NCI-H1694 (cell line): ENCODE results near the gene ASXL3.

Experiments
- DNase-seq: peaks from one replicate; lab custom pipeline; 2025; lab: John Stamatoyannopoulos, UW

ASXL3 gene

DNA sequence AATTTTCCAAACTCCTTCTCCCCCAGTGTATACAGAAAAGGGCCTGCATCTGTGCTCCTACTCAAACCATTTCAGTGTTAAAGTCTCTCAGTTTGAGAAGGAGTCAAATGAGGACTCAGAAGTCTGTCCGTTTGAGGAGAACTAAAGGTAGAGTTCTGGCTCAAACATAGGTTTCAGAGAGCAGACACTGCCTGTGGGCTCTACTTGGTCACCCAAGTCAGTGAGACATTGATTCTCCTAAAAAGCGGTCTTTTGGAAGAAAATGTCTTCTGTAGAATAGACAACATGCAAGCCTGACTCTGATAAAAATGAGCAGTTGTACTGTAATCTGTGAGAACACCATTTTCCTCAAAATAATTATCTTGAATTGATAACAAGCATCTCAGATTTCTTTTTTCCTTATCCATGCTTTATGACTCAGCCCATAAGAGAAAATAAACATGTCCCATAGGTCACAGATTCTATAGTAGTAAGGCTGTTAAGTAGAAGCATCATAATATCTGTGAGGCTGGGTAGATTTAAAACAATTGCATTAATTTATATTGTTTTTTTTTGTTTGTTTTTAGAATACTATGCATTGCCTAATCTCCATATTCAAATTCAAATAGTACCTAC lies 82.8 kb downstream of the ASXL3 start:
- no peak for DNase-seq

DNA sequence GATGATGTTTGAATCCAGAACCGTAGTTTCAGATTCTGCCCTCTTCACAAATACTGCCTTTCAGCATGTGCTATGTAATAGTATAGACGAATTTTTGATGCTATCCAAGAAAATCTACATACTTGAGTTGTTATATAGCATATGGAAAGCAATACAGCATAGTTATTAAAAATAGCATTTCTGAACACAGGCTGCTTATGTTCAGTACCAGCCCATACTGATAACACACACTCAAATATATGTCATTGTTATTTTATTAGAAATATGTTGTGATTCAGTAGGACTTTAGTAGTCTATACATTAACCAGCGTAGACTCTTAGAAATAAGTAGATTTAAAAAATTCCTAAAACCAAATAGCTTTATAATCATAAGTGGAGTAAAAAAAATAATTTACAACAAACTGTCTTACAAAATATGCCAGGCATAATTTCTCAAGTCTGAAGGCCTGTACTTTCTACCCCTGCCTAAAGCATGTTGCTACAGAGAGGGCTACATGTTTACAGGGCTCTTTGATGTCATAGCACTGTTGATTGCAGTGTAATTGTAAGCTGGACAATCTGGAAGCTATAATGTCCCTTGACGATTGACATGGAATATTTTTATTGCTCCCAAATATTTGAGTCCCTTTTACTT lies 86.3 kb downstream of the ASXL3 start:
- DNase-seq: no peak

DNA sequence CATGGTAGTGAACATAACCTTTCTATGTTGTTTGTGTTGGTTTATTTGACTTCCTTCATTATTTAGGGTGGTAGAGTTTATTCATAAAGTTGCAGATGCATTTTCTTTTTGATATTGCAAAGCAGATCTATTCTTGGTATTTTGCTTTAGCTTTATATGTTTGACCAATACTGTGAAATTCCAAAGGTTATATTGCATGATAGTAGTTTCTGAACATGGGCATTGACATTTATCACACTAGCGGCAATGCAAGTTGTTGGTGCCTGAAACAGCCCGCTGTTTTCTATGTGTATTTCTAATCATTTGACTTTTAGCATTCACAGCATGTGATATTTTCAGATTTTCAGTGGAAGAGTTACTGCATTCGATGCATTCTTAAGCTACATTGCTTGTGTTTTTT lies 87.2 kb downstream of the ASXL3 start:
- DNase-seq: no peak

DNA sequence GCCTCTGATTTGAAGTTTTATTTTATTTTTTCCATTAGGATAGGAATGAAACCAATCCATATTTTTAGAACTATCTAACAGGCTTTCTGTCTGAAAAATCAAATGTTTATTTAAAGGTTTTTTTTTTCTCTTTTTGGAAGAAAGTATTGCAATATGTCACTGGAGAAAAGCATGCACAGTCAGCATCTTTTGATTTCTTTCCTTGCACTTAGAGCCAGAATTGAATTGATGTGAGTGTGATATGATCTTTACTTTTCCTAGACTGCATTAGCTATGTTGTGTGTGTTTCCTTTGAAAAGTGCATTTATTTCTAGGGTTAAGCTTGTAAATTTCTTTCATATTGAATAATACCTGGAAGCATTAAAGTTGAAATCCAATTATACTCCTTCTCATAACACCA lies 87.6 kb downstream of the ASXL3 start:
- no peak for DNase-seq

DNA sequence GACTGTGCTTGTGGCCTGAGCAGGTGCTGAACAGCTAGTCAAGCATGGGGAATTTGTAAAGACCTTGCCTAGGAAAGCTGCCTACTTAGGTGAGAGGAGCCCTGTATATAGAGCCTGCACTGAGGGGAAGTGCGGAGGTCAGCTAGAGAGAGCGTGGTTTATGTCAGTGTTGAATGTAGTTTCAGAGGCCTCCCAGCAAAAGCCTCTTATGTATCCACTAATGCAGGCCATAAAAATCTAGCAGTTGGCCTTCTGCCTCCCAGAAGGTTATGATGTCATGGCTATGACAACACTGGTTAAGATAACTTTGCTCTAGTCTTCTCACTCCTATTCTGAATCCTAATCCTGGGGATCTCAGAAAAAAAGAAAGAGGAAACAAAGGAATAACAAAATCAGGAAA lies 88.9 kb downstream of the ASXL3 start:
- no peak for DNase-seq

DNA sequence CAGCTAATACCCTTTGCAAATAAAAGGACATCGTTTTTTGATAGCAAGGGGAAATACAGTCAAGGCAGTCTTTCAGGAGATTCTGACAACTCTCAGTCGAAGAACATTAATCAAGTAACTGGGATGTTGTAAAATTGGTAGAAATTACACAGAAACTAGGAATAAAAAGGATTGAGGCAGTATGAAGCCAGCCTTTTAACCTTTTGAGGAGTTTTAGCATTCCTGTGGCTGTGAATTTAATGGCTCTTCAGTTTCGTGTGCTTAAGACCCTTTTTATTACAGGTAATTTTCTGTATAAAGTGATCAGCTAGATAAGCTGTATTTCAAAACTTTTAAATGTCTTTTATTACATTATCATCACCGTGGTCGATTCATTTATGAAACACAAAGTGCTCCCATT lies 91.6 kb downstream of the ASXL3 start:
- no peak for DNase-seq

DNA sequence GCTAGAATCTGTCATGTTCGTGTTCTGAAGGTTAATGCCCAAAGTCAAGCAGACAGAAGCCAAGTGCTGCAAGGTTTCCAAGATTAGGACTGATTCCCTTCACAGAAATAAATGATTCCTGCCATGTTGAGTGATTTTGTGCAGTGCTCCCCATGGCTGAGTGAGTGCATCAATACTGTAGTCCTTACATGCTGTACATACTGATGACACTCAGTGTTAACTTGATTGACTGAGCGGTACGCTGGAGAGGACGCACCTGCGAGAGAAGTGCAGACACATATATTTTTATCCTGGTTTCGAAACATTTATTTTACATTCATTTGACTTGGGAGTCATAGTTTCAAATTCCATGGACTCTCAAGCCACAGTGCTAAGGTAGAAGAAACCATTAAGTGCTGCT lies 92.0 kb downstream of the ASXL3 start:
- DNase-seq: no peak

DNA sequence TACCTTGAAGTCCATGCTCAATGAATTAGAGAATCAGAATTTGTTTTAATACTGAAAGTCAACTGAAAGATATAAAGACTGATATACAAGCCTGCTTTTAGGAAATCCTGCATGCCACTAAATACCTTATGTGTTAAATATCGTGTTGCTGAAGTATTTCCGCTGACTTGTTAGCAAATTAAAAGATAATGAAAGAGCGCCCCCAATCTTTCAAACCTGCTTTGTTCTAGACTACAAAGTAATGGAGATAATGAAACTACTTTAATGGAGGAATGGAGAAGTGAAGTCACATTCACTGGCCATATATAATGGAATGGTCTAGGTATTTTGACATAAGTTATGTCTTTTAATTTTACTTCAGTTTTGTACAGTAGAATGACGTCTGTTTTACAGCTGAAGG lies 95.7 kb downstream of the ASXL3 start:
- no peak for DNase-seq

DNA sequence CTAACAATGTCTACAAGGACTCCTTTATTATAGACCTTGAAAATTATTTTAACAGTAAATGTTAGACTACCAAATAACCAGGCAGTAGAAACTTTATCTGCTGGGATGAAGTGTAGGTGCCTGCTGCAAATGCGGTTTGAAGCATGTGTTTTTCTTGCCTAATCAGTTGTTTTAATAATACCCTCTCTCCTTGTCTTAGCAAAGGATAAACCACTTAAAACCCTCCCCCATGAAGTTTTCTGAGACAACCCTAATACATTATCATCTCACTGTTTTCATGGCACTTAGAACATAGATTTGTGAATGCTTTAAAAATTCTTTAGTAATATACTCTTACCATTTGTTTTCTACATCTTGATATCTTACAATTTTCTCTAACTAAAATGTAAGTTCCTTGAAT lies 98.6 kb downstream of the ASXL3 start:
- no peak for DNase-seq

DNA sequence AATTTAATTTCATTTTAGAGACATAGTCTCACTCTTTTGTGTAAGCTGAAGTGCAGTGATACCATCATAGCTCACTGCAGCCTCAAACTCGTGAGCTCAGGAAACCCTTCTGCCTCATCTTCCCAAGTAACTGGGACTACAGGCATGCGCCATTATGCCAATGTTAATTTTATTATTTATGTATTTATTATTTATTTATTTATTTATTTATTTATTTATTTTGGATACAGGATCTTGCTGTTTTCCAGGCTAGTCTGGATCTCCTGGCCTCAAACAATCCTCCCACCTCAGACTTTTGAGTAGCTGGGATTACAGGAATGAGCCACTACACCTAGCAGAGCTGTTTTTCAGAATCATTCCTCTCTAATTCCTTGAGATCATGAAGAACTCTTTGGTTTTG lies 99.9 kb downstream of the ASXL3 start:
- no peak for DNase-seq

DNA sequence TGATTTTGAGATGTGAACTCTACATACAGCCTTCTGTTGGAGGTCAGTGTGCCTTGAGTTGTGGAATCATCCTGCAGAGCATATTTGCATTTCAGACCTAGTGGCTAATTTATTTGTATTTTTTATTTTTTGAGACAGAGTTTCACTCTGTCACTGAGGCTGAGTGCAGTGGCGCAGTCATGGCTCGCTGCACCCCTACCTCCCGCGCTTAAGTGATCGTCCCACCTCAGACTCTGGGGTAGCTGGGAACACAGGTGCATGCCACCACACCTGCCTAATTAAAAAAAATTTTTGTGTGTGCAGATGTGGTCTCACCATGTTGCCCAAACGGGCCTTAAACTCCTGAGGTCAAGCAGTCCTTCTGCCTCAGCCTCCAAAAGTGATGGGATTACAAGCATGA lies 104.4 kb downstream of the ASXL3 start:
- DNase-seq: no peak

DNA sequence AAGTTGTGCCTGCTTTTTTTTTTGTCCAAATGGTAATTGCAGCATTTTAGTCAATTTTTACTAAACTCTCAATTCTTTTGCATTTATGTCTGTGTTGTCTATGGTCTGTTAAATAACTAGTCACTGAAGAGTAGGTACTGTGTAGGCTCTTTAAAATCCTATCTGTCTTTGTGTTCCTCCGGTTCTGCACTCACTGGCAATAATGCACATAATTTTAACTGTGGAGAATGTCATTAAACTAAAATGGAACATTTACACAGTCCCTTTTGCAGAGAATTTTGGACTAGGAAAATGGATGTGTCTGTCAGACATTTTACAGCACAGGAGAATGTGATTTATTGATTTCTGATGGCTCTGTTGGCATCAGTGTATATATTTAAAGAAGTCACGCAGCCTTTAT lies 116.6 kb downstream of the ASXL3 start:
- no peak for DNase-seq

DNA sequence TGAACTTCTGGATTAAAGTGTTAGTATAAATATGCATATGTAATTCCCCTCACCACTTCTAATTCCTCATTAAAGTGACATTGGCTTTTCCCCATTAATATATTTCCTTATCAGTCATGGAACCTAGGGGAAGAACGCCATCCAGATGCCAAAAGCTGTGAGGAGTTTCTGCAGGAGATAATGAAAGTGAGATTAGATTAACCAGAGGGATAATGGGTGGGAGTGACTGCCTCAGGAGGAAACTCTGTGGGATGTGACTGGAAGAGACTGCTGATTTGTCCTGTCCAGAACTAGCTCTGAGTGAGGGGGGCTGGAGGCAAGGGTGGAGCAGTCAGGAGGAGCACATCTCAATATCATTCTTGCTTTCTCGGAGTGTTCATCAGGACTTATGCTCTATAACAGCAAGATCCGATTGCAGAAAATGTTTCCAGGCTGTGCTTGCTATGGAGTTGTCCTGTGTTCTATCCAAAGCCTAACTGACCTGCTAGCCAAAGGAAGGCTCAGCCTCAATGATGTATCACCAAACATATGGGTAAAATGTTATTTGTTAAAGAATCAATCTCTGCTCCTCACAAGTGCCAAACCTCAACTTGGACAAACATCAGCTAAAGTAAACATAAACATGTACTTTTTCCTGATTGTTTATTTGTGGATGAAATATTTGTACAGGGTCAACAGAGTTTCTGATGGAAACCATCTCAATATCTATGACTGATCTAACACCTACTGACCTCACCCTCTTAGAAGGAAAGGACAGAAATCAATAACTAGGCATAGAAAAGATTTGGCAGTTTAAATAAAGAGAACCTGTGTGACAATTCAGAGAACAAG lies 118.5 kb downstream of the ASXL3 start:
- DNase-seq: no peak

DNA sequence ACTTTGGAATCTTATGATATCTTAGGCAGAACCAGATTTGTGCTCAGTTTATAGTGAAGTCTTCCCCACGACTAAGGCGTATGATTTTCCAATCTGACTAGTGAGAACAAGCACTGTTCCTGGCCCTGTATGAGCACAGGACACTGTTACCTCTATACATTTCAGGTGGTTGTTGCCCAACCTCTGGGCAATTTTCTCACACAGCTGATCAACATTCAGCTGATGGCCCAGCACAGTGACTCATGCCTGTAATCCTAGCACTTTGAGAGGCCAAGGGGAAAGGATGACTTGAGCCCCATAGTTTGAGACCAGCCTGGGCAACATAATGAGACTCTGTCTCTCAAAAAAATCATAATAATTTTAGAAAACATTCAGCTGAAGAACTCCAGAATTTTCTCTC lies 119.5 kb downstream of the ASXL3 start:
- DNase-seq: no peak

DNA sequence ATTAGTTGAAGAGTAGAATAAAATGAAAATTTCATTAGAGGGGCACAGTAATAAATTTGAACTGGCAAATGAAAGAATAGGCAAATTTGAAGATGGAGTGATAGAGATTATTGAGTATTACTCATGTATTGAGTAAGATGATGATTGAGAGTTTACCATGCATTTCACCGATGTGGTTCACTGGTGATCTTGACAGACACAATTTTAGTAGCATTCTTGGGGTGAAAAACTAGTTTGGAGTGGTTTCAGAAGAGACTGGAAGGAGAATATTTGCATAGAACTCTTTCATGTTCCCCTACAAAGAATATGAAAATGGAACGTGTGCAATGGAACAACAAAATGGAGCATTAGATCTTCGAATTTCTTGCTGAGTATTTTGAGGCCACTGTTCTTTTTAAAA lies 121.4 kb downstream of the ASXL3 start:
- no peak for DNase-seq

DNA sequence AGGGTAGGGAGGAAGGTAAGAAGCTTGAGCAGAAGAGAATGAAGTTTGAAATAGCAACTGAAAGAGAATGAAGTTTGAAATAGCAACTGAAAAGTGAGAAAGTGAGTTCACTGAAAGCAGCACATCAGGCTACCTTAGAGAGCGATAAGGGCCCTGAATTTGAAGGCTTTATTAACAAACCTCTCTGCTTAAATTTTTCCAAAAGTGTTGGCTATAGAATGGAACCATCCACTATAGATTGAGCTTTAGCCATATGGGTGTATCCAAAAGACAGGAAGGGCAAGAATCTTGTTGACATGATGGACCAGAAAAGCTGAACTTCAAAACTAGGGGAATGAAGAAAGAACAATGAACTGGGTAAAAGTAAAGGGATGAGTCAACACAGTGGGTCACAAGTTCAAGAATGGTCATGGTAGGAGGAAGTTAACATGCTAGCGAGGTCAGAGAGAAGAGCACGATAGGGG lies 122.5 kb downstream of the ASXL3 start:
- no peak for DNase-seq

DNA sequence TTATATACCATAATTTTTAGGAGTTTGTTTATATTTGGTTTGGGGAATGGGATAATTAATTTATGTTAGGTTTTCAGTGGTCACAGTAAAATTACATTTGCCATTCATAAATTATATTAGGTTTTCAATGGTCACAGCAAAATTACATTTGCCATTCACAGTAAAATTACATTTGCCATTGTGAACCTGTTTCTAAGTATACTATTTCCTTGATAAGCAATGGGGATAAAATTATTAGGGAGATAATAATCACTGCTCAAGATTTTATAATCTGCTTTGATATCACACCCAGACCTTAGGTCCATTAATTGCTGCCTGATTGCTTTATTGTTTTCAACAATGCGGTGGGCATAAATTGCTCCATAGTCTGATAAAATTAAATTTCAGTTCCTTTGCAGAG lies 124.6 kb downstream of the ASXL3 start:
- DNase-seq: no peak

DNA sequence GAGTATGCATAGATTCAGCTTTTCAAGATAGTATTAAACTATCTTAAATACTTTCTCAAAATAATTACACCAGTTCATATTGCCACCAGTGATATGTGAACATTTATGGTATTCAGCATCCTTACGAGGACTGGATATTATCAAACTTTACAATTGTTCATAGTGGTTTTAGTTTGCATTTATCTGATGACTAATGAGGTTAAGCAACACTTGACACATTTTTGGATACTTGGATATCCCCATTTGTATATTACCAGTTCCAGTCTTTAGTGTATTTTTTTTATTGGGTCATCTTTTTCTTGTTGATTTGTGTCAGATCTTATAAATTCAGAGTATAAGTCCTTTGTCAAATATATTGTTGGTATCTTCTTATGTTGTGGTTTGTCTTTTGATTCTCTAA lies 128.4 kb downstream of the ASXL3 start:
- DNase-seq: no peak

DNA sequence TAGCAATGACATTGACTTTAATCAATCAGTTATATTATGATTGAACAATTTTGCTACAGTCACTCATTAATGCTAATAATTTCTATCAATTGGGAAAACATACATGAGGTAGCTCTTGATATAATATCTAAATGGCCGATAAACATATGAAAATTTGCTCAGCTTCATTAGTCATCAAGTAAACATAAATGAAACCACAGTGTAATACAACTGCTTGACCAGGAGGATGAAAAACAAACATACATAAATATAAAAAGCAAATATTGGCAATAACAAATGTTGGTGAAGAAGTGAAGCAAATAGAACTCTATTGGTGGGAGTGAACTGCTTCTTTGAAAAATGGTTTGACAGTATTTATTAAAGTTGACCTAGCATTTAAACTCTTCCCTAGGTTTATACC lies 130.9 kb downstream of the ASXL3 start:
- no peak for DNase-seq

DNA sequence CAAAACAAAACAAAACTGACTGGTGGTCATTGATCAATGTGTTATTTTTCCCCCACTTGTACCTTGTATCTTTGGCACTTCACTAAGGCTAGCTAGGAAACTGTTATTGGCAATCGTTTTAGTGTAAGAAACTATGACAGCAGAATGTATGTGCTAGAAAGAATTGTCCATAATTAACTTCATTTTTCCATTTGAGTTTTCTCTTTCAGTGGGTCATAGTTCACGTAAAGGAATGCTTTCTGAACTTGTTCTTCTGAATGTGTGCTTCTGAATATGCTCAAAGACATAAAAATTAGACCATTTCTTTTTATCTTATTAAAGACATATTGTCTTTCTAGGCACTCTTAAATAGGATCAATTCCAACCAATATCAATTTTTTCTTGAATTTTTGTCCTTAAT lies 132.2 kb downstream of the ASXL3 start:
- DNase-seq: no peak

DNA sequence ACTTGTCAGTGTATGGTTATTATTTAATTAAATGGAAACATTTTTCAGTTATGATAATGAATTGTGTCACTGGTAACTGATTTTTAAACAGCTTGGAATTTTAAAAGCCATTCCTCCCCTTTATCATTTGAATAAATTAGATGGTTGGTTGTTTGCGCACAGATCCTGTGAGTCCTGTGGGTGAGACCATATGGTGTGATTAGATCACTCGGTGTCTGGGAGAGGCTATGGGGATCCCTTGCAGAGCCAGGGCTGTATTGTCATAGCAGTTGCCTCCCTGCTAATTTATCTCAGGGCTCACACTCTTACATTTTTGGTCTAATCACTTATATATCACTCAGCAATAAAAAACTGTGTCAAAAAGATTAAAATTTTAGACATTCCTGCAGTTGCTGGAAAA lies 133.5 kb downstream of the ASXL3 start:
- peak; percentile 81 for DNase-seq

DNA sequence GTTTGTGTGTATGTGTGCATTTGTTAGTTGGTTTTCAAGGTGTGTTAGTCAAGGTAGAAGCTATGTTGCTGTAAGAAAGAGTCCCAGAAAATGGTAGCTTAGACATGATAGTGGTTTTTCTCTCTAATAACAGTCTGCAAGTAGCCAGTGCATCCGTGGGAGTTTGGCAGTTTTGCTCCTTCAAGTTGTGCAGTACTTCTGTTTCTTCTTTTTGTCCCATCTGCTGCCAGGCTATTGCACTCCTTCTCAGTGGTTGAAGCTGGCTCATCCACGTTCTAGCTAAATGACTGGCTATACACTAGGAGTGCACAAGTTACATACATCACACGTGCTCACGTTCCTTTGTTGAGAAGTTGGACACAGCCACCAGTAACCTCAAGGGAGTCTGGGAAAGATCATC lies 134.7 kb downstream of the ASXL3 start:
- no peak for DNase-seq

DNA sequence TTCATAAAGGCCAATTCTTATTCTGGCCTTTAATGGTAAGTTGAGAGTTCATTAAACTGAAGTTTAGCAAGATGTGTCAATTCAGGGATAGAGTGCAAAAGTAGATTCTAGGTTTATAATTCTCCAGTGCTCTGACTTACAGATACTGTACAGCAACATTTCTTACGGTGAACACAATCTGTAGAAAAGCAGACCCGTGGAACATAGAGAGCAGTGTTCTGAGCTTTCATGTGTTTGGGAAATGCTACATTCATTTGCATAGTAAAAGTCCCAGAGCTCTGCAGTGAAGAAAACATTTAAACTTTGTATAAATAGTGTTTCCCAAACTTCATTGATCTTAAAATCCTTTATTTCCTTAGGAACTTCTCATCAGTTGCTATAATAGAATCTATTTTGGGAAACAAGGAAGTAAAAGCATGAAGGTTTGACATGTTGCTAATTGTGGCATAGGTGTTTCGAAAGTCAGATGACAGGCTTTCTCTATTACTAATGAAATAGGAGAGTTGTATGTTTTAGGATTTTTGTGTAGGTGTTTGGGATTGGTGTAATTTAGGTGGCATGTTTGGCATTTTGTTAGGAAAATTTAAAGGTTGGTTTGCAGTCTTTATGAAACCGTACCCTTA lies 138.2 kb downstream of the ASXL3 start:
- no peak for DNase-seq
